WI38 (cell line): ENCODE results near the gene GBE1.
"Not testable (repeated sequence)": the region's sequence is repeated elsewhere in the genome, so short reads cannot be mapped to it uniquely, and the experiment has no call there.

Experiments
- H3K4me3 ChIP-seq: 2 replicates; pipeline ENCODE4 v1.5.1; 2011; ENCODE audit warnings: low read depth, mild to moderate bottlenecking, control low read depth, low read length
- CTCF ChIP-seq: IDR thresholded peaks from 2 replicates; pipeline ENCODE4 v1.5.1; 2012; ENCODE audit warnings: low read depth, mild to moderate bottlenecking, control low read depth, low read length

The GBE1 gene

GRCh38 chr3:81753416-81754027, 7.9 kb downstream of the GBE1 start:
- no peak for TF ChIP-seq CTCF
- no peak overlapping the region for H3K4me3 ChIP-seq

GRCh38 chr3:81752604-81753003, 8.8 kb downstream of the GBE1 start:
- TF ChIP-seq CTCF: no peak
- H3K4me3 ChIP-seq: no peak overlapping the region

- TF ChIP-seq CTCF: no peak
These were observed 12.2 kb downstream of the GBE1 start for GRCh38 chr3:81749265-81749664.

GRCh38 chr3:81747280-81747679, 14.2 kb downstream of the GBE1 start:
- not testable (repeated sequence) for H3K4me3 ChIP-seq

More at GRCh38 chr3:81749265-81749664, 12.2 kb downstream of the GBE1 start:
- H3K4me3 ChIP-seq: no peak overlapping the region

- TF ChIP-seq CTCF: no peak
- H3K4me3 ChIP-seq: no peak overlapping the region
These were observed 17.1 kb downstream of the GBE1 start for GRCh38 chr3:81744366-81744765.

- TF ChIP-seq CTCF: no peak
- no peak overlapping the region for H3K4me3 ChIP-seq
These were observed 18.1 kb downstream of the GBE1 start for GRCh38 chr3:81743096-81744025.

GRCh38 chr3:81742581-81742980, 18.9 kb downstream of the GBE1 start:
- no peak overlapping the region for H3K4me3 ChIP-seq
- no peak for TF ChIP-seq CTCF
